Kidney tubule cell (primary cell): Measurements from ENCODE around the gene LAGE3.
"Not testable (repeated sequence)": the region's sequence is repeated elsewhere in the genome, so short reads cannot be mapped to it uniquely, and the experiment has no call there.

Experiments used
- DNase-seq: peaks from one replicate; pipeline ENCODE4 v3.0.0-alpha.2; 2018; ENCODE audit warnings: low spot score

Gene LAGE3

DNA sequence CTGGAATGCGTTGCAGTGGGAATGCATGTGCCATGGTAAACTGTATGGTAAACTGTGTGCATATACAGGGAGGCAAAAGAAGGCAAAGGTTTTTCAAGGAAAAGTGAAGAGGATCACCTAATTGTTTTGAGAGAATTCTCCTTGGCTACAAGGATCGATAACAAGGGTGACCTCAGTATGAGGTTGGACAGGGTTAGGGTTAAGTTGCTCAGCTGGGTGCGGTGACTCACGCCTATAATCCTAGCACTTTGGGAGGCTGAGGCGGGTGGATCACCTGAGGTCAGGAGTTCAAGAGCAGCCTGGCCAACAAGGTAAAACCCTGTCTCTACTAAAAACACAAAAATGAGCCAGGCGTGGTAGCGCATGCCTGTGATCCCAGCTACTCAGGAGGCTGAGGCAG is 22.3 kb upstream of the LAGE3 start:
- DNase-seq, result not testable (repeated sequence)

DNA sequence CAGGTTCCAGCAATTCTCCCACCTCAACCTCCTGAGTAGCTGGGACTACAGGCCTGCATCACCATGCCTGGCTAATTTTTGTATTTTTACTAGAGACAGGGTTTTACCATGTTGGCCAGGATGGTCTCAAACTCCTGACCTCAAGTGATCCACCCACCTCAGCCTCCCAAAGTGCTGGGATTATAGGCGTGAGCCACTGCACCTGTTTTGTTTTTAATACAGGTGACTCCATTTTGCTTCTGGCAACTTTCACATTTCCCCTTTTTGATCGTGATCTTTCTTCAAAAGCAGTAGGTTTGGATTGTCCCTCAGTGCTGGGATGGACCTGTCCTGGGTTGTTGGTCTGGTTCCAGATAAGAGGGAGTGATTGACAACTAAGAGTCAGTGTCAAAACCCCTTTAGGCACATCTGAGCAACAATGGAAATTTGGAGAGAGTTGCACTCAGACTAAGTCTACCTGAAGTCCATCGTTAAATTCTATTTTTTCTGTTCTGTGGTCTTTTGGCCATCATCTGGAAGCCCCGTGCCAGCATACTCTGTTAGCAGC is 17.6 kb upstream of the LAGE3 start:
- not testable (repeated sequence) for DNase-seq

DNA sequence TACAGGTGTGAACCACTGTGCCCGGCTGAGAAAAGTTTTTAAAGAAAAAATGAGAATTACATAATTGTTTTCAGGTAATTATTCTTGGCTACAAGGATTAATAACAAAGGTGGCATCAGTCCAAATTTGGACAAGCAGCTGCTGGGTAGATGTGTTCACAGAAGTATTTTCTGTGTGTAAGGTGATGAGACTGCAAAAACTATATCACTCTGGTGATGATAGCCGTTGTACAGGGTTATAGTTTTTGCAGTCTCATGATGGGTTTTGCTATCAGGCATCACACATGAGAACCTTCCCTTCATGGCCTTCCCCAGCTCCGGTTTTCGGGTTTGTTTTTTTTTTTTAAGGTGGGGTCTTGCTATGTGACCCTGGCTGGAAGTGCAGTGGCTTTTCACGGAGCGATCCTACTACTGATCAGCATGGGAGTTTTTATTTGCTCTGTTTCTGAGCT is 16.4 kb upstream of the LAGE3 start:
- DNase-seq, result no peak

DNA sequence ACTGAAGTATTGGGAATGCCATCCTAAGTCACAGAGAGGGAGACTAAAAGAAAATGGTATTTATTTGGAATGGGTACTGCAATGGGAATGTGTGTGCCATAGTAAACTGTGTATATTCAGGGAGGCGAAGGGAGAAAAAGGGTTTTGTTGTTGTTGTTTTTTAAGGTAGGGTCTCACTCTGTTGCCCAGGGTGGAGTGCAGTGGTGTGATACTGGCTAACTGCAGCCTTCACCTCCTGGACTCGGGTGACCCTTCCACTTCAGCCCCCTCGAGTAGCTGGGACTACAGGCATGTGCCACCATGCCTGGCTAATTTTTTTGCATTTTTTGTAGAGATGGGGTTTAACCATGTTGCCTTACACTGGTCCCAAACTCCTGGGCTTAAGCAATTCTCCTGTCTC is 15.6 kb upstream of the LAGE3 start:
- DNase-seq, result no peak

DNA sequence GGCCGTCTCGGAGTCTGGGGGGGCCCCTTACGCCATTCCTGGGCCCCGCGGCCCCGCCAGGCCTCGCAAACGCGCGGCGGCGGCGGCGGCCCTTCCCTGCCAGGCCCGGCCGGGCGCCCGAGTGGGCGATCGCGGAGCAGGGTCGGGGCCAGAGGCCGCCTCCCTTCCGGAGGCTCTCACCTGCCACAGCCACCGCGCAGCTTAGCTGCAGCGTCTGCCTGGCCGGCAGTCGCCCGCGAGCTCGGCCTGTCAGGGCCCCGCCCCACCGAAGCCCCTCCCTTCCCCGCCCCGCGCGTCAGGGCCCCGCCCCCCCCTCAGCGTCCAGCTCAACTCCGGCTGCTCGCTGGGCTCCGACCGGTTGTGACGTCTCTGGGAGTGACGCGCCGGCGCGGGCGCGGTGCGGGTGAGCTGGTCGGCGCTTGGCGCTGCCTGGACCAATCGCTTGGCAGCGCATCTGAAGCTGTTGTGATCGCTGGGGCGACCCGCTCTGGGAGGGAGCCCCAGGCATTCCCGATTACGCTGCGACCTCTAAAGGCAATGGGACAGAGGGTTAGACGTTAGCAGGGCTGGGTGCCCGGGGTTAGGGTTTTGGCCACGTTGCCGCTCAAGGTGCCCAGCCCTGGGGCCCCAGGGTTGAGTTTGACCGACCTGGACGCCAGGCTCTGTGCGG is 11.5 kb upstream of the LAGE3 start, which contains the start of gene SLC10A3:
Gene SLC10A3 (minus strand): TSS at position 216 of the 670 bp plus-strand sequence. CDS start 1,689 bp downstream, outside the sequence.
- peak; percentile 94 for DNase-seq

DNA sequence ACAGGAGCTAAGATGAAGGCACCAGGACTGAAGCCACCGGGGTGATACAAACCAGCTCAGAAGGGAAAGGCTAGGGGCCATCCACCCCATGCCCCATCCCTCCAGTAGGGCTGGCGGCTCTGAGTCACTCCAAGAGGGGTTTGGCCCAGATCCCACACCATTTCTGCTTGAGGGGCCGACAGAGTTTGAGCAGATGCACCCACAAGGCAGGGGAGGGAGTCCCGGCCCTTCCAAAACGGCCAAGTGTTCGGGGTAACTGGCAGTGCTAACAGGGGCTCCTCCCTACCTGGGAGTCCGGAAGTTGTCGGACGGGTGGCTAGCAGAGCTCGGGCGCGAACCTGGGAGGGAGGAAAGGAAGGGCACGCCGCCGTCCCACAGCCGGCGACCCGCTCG is 10.9 kb upstream of the LAGE3 start:
- DNase-seq, result peak; percentile 53

DNA sequence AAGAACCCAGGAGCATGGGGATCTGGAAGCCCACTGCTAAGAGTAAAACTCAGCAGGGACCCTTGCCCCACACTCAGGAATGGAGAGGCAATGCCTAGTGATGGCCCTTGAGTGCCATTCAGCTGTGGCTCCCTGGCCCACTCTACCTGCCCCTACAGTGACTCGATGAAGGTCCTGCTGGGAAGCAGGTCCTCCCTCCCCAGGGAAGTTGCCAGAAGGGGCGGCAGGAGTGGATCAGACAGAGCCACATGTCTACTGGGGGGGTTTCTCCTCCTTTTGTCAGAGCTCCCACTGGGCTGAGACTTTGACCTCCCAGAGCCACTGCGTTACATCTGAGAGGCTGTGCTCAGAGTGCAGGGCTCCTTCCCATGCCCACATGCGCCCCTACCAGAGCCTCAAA is 10.1 kb upstream of the LAGE3 start:
- no peak for DNase-seq

DNA sequence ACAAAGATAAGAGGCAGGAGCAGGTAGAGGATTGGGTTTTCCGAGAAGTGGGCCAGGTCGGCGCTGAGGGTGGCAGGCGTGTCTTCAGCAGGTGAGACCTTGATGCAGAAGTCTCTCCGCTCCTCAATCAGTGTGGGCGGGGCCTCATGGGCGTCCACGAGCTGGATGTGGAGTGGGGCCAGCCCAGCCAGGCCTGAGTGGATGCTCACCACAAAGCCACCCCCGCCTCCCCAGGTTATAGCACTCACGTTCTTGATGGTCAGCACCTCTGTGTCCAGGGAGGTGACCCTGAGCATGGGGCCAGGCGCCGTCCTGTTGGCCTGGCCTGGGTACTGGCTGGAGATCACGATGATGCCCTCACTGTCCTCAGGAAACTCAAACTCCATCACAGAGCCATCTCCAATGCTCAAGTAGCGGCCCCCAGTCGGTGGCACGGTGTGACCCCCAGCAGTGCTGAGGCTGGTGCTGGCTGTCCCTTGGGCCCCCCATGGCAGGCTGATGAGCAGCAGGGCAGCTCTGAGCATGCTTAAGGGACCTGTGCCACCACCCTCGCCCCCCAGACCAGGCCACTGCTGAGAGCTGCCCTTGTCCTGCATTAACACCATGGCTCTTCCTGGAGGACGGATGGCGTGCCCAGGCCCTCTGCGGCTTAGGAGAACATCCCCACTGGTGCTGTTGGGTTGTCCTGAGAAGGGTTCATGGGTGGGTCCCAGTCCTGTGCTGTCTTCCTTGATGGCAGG is 9.4 kb upstream of the LAGE3 start:
- no peak for DNase-seq

DNA sequence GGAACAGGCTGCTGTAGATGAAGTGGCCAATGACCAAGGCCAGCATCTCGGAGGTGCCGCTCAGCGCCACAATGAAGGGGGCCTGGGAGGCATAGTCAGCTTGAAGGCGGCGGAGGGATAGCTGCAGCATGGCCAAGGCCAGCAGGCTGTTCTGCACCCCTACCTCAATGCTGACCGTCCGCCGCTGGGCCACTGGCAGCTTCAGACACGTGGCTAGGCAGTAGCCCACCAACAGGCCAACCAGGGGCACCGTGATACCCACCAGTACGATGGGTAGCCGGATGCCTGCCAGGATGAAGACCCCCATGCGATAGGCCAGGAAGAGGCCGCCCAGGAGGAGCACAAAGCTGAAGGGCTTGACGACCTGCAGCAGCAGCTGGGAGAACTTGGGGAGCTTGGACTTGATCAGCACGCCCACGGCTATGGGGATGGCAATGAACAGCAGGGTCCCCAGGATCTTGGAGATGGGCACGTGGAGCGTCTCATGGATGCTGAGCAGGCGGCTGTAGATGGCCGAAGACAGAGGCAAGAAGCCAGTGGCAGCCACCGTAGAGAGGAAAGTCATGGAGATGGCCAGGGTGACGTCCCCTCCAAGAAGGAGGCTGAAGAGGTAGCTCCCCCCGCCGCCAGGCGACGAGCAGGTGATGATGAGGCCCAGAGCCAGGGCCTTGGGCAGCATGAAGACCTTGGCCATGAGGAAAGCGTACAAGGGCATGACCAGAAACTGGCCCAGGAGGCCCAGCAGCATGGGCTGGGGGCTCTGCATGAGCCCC is 8.6 kb upstream of the LAGE3 start:
- DNase-seq, result no peak

DNA sequence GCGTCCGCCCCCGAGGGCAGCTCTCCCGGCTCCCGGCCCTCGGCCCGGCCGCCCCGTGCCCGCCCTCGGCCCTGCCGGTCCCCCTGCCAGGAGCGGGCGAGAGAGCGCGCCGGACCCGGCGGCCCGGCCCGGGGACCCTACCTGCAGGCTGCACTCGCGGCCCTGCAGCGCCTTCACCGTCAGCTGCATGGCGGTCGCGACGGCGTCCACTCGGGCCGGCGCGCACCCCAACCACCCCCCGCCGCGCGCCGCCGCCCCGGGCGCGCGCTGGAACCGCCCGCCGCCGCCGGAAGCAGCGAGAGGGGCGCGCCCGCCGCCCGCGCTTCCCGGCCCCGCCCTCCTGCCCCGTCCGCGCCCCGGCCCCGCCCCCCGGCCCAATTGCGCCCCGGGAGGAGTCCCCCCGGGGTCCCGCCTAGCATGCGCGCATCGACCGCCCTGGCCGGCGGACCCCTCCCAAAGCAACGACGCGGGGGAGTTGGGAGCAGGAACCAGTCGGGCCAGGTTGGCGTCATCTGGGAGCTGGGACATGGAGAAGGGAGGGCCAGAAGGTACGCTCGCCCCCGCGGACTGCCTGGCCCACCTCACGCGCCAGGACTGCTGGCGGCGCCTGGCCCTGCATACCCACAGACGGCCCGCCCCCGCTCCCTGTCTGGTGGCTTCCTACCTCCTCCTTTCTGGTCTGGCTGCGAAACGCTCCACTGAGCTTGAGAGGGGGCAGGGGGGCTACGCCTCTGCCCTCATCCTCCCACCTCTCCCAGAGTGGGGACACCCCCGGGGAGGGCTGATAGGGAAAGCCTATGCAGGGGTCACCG is 7.5 kb upstream of the LAGE3 start, which contains the start of gene UBL4A:
Gene UBL4A (minus strand): TSS at position 220 of the 812 bp plus-strand sequence. CDS start 31 bp downstream, at position 189.
- DNase-seq, result peak; percentile 68

DNA sequence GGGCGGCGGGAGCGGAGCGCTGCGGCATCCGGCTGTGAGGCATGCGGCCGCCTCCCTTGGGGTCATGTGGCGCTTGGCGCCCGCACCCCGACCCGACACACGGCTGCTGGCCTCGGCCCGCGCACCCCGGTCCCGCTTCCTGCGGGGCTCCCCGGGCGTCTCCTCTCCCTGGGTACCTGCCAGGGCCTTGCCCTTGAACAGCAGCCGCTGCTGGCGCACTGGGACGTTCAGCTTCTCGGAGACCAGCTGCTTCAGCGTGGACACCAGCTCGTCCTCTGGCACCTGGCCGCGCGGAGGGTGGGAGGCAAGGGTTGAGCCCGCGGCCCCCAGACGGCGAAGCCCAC is 6.9 kb upstream of the LAGE3 start:
- DNase-seq, result peak; percentile 12

DNA sequence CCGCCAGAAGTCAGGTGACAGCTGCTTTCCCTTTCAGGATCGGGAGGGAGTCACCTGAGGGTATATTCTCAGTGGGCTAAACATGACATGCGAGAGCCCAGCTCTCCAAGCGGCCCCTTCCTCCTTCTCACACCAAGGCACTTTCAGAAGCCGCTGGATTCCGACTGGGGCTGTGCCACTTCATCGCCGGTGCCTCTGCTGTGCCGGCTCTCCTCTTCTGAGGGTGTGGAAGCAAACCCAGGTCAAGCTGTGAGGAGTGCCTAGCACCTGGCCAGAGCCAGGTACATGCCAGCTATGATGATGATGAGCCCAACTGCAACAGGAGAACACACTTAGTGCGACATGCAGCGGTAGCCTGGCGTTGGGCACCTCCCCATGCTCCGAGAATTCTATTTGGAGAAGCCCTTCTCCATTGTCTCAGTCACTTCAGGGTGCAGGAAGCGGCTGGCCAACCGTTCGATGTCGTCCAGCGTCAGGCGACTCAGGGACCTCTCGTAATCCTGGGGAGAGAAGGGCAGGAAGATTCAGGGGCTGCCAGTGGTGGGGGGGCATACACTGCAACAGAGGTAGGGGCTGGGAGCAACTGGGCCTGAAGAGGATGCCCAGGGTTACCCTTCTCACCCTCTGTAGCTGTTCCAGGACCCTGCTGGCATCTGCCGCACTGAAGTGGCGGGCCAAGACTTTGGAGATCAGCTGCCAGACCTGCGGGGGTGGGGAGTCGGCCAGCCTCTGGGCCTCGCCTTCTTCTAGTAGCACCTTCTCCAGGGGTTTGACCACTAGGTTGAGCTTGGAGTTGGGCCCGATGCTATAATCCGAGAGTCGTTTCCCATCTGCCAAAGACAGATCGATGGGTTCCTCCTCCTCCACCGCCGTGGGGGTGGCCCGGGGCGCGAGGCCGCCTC is 6.3 kb upstream of the LAGE3 start:
- no peak for DNase-seq

DNA sequence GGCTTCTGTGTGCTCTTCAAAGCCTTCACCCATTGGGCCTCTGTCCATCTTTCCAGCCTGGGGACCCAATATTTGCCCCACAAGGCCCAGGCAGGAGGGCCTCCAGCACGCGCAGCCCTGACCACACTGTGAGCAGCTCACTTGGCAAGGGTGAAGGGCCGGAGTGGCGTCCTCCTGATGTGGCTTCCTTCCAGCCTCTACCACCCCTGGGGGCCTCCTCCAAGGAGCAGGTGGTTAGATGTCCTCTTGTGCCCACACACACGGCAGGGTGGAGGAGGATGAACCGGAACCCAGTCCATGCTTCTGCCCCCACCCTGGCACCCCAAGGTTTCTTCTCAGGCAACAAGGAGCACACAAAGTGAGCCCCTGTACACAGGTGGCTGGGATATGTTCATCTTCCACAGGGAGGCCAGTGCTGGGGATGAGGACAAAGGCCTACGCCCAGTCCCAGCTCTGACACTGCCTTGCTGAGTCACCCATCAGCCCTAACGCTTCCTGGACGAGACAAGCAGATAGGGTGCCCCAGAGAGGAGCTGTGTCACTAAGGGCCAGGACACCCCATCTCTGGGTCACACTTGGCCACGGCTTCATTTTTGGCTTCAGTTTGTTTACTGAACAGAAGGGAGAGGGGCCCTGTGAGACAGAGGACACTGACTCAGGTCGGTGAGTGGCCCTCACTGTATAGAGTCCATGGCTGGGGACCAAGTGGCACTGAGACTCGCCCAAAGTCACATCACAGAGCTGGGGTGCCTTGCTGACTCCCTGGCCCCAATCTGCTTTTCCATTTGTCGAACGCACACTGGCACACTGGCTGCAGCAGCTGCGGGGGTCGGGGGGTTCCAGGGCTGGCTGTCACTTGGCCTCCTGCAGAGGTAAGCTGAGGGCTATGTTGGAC is 5.4 kb upstream of the LAGE3 start:
- DNase-seq, result peak; percentile 31

DNA sequence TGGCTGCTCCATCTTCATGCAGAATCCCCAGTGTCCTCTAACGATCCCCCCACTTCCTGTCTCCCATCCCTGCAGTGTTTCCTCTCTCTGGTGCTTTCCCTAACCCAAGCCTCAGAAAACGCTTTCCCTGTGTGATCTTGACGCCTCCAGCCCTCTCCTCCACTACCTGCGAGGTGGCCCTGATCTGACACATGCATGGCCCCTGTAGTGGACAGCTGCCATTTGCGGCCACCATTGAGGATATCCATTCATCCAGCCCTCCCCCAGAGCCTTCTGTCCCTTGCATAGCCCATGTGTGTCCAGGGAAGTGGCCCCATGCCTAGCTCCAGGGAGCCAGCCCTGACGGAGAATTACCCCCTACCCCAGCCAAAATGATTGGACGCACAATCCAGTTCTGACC is 4.2 kb upstream of the LAGE3 start:
- no peak for DNase-seq

DNA sequence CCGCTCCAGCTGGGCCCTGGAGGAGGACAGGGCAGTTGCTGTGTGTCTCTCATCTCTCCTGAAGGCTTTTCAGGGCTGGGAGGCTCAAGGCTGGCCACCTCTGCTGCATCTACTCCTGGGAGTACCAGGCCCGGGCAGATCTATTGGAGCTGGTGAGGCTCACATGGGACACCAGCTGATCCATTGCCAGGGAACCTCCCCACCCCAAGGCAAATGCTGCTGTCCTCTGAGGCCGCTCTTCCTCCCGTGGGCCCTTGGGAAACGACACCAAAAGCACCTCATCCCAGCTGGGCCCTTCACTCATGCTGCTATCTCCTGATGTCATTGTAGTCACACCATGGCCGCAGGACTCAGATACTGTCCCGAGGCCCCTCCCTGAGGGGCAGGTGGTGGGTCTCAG is 3.7 kb upstream of the LAGE3 start:
- DNase-seq, result no peak

DNA sequence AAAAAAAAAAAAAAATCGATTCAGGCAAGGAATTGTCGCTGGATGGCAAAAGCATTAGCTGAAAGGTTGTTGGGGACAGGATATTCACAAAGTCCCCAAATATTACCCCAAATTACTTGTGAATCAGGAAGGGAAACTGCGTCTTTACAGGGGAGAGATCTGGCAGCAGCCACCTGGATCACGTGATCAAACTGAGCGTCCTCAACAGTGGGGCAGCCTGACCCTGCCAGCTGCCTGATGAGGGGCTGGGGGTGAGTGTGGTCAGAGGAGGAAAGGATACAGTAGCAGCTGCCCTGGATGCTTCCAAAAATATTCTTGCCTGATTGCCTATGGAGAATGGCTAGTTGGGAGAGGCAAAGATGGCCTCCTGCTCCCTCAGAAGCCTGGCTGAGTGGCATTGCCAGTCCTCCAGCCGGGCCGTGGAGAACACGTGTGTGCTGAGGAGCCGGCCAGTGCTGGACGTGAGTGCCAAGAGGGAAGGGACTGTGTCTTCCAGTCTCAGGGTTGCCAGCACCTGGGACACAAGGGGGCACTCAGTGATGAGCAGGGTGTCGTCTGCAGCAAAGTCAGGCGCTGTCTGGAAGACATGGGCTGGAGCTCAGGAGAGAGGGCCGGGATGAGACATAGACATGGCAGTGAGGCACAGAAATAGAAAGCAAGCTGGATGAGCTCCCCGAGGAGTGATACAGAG is 3.0 kb upstream of the LAGE3 start:
- DNase-seq, result no peak

DNA sequence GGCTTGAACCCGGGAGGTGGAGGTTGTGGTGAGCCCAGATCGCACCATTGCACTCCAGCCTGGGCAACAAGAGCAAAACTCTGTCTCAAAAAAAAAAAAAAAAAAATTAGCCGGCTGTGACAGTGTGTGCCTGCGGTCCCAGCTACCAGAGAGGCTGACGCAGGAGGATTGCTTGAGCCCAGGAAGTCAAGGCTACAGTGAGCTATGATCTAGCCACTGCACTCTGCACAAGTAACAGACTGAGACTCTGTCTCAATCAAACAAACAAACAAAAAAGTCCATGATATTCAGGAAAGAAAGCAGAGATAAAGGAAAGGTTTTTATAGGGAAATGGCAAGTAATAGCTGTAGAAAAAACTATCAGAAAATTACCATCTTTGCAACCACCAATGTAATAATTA is 2.1 kb upstream of the LAGE3 start:
- no peak for DNase-seq

DNA sequence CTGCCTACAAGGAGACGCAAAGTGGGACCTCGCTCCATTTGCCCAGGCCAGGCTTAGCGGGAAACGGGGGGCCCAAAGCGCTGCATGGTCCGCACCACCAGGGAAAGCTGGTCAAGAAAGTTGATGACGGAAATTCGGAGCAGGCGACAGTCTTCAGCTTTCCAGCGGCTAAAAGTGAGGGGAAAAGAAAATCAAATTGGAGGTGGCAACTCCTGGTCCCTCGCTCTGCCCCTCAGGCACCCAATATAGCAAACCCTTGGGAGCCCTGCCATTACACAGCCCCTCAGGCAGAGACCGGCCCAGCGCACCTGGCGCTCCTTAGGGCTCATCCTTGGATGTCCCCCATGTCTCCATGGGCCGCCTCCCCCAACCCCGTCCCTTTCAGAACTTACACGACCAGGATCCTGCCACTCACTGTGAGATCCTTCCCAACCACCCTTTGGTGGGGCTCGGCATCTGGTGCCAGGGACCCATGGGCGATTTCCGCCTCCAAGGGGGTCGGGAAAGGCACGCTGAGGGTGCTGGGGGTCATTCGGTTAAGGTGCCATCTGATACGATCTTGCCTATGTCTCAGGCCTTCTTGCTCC is 1.1 kb downstream of the LAGE3 start:
- DNase-seq, result no peak

DNA sequence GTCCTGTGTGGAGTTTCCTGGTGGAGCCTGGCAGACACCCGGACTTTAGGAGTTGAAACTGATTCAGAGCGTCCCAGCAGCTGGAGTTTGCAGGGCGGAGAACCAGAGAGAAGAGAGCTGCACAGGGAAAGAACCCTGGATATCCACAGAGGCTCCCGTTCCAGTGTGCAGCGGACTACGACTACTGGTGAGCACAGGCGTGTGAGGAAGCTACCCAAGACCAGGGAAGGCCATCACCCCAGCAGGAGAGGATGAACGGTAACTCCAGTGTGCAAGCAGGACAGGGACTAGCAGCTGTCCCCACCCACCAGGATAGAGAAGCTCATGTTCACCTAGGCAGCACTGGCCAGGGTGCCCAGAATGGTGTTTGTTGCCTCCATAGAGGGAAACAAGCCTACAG is 2.3 kb downstream of the LAGE3 start:
- DNase-seq, result peak; percentile 24
